ENCODE measurements around the gene RFLNA. TPM values are rescaled to one million over a fixed set of nuclear protein-coding genes. Genes with fewer than 3 reads are reported as not detected.

RFLNA gene
- total and polyA plus RNA-seq, 2 experiments from 2014 or later, result 1.2 to 4.6 TPM

DNA sequence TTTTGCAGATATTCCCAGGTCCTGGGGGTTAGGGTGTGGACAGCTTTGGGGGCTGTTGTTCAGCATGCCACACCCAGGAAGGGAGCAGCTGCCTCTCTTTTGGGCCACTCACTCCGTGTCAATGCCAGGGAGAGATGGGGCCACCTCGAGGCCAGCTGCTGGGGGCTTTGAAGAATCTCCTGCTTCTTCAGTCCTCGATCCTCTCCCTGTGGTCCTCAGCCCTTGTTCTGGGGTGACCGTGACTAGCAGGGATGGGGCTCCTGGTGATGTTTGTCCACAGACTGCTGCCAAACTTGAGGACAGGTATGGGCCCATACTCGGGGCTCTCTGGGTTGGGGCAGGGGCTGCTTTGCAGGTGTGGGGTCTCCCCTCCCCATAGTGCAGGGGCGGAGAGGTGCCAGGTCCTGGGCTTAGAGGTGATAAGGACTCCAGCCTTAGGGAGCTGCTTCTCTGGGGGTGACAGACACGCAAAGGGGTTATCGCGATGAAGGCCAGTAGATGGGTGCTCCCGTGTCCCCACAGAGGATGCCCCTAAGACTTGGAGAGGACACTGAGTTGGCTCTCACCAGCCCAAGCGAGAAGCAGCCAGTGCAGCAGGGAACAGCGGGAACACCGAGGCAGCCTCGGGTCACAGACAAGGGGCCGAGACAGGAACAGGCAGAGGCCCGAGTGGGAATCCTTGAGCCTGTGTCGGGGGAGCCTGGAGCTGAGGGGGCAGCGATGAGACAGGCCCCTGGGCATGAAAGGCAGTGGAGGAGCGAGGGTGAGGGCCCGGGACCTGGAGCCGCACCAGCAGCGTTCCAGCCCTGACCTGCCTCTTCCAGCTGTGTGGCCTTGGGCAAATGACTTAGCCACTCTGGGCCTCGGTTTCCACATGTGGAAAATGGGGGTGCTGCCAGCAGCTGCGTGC, 11.1 kb downstream of the RFLNA start:
- Histone ChIP-seq H3F3A (ENCODE audit: insufficient read depth) (no peaks in the 10 kb centered on the region), H3K4me1 (ENCODE audit: insufficient read depth) (no peaks in the 10 kb centered on the region), H3K36me3 (ENCODE audit: low read depth) (no peaks in the 10 kb centered on the region), H3K4me2 (ENCODE audit: unreplicated experiment) (no peak overlapping the region), H2AFZ (no peak overlapping the region), H3K27ac (no peak overlapping the region), H3K9me2 (ENCODE audit: insufficient read depth) (no peaks in the 10 kb centered on the region), H3K9me3 (ENCODE audit: low read depth) (no peaks in the 10 kb centered on the region), H3K79me2 (ENCODE audit: insufficient read depth) (no peaks in the 10 kb centered on the region), H3K9ac (no peak overlapping the region), H4K20me1 (ENCODE audit: insufficient read depth) (no peaks in the 10 kb centered on the region), H3K4me3 (no peak overlapping the region), H3K27me3 (replicated peaks; ENCODE audit: insufficient read depth) (no peaks in the 10 kb centered on the region)
- no peak for DNase-seq
- in situ Hi-C loops (cut with MboI), result no loop called here
- no peak for TF ChIP-seq EZH2 (IDR thresholded peaks at IDR 0.05; ENCODE audit: insufficient read depth, poor library complexity, severe bottlenecking)
- no peak for TF ChIP-seq EZH2phosphoT487 (IDR thresholded peaks at IDR 0.05; ENCODE audit: insufficient read depth, low read depth)
- WGBS, 2 experiments (ENCODE audit: low coverage in 1 of 2, low lambda C conversion rate in 2 of 2, missing lambda C conversion rate in 2 of 2), result 72 to 76% methylated on average over 24 of the region's 24 CpGs

DNA sequence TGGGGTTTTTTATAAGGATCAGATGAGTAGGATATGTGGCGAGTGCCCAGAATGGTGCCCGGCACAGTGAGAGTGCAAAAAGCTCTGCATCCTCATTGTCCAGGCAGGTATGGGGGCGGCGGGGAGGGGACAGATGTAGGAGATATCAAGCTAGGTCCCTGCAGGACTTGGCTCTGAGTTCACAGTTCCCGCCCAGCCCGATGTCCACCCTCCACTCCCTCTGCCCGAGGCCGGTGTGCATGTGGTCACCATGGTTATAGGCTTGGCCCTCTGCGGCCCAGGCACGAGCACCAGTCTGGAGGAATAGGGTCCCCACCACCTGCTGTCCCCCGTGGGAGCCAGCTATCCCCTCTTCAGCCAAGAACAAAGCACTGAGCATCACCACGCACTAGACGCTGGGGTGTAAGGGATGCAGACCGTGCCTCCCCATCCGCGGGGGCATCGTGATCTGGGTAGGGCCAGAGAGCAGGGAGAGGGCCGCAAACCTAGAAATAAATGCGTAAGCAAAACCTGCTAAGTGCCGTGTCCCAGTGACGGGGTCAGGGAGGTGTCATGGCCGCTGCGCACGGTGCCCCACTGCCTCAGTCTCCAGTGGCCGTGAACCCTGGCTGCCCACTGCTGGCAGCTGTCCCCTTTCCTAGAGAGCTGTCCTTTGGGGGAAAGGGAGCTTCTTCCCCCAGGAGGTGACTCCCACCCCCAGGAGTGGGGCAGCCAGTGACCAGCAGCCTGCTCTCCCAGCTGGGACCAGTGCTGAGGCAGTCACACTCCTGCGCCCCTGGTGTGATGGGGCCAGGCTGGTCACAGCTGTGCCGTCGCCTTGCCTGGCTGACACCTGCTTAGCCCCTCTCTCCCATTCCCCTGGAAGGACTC, 12.0 kb downstream of the RFLNA start:
- H3K36me3 ChIP-seq (ENCODE audit: low read depth), result no peaks in the 10 kb centered on the region
- 87 to 88% methylated on average over 28 of the region's 28 CpGs for WGBS, 2 experiments (ENCODE audit: low coverage in 1 of 2, low lambda C conversion rate in 2 of 2, missing lambda C conversion rate in 2 of 2)
- no peaks in the 10 kb centered on the region for H3K27me3 ChIP-seq (replicated peaks; ENCODE audit: insufficient read depth)
- no peaks in the 10 kb centered on the region for H3K79me2 ChIP-seq (ENCODE audit: insufficient read depth)
- no peak overlapping the region for H2AFZ ChIP-seq
- DNase-seq, result no peak
- no peak for TF ChIP-seq EZH2phosphoT487 (IDR thresholded peaks at IDR 0.05; ENCODE audit: insufficient read depth, low read depth)
- H3F3A ChIP-seq (ENCODE audit: insufficient read depth), result no peaks in the 10 kb centered on the region
- in situ Hi-C loops (cut with MboI), result no loop called here
- no peak overlapping the region for H3K4me3 ChIP-seq
- no peak overlapping the region for H3K4me2 ChIP-seq (ENCODE audit: unreplicated experiment)
- no peak overlapping the region for H3K9ac ChIP-seq
- H3K9me2 ChIP-seq (ENCODE audit: insufficient read depth), result no peaks in the 10 kb centered on the region
- H4K20me1 ChIP-seq (ENCODE audit: insufficient read depth), result no peaks in the 10 kb centered on the region
- no peaks in the 10 kb centered on the region for H3K9me3 ChIP-seq (ENCODE audit: low read depth)
- no peak overlapping the region for H3K27ac ChIP-seq
- no peaks in the 10 kb centered on the region for H3K4me1 ChIP-seq (ENCODE audit: insufficient read depth)

DNA sequence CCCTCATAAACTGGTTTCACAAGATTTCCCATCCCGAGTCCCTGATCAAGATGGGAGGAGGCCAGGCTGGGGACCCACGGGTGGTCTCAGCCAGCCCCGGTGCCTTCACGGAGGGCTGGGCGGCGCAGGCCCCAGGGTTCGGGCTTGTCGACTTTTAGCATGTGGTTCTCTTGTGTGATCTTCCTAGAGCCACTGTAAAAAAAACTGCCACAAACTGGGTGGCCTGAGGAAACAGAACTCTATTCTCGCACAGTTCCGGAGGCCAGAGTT, 12.6 kb downstream of the RFLNA start:
- Histone ChIP-seq H3K9ac (no peak overlapping the region), H3K27me3 (replicated peaks; ENCODE audit: insufficient read depth) (no peaks in the 10 kb centered on the region), H2AFZ (no peak overlapping the region), H3F3A (ENCODE audit: insufficient read depth) (no peaks in the 10 kb centered on the region), H3K4me2 (ENCODE audit: unreplicated experiment) (no peak overlapping the region), H3K9me3 (ENCODE audit: low read depth) (no peaks in the 10 kb centered on the region), H3K9me2 (ENCODE audit: insufficient read depth) (no peaks in the 10 kb centered on the region), H3K27ac (no peak overlapping the region), H4K20me1 (ENCODE audit: insufficient read depth) (no peaks in the 10 kb centered on the region), H3K4me3 (no peak overlapping the region), H3K36me3 (ENCODE audit: low read depth) (no peaks in the 10 kb centered on the region), H3K79me2 (ENCODE audit: insufficient read depth) (no peaks in the 10 kb centered on the region), H3K4me1 (ENCODE audit: insufficient read depth) (no peaks in the 10 kb centered on the region)
- DNase-seq, result no peak
- in situ Hi-C loops (cut with MboI), result no loop called here
- WGBS, 2 experiments (ENCODE audit: low coverage in 1 of 2, low lambda C conversion rate in 2 of 2, missing lambda C conversion rate in 2 of 2), result 69 to 76% methylated on average over 10 of the region's 10 CpGs
- TF ChIP-seq EZH2 (IDR thresholded peaks at IDR 0.05; ENCODE audit: insufficient read depth, poor library complexity, severe bottlenecking) (no peak), EZH2phosphoT487 (IDR thresholded peaks at IDR 0.05; ENCODE audit: insufficient read depth, low read depth) (no peak)

DNA sequence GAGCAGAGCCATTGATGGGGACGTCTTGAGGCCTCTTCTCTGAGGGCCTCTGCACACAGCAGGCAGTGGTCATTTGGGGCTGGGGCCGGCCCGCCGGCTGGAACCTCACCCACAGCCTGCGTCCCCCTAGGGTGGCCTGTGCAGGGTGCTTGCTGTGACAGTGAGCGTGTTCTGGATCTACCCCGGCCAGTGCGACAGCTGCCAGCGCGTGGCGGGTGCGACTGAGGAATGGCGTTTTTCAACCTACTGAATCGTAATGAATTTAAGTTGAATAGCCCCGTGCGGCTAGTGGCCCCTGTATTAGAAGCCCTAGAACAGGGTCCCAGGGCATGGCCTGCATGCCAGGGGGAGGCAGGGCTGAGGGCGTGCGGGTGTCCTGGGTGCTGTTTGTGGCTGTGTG, 13.8 kb downstream of the RFLNA start:
- Histone ChIP-seq H3K36me3 (ENCODE audit: low read depth) (no peaks in the 10 kb centered on the region), H3K9ac (no peak overlapping the region), H3K4me3 (no peak overlapping the region), H3F3A (ENCODE audit: insufficient read depth) (no peaks in the 10 kb centered on the region), H2AFZ (no peak overlapping the region), H3K4me2 (ENCODE audit: unreplicated experiment) (no peak overlapping the region), H3K4me1 (ENCODE audit: insufficient read depth) (no peaks in the 10 kb centered on the region), H3K9me3 (ENCODE audit: low read depth) (no peaks in the 10 kb centered on the region), H3K79me2 (ENCODE audit: insufficient read depth) (no peaks in the 10 kb centered on the region), H3K9me2 (ENCODE audit: insufficient read depth) (no peaks in the 10 kb centered on the region), H3K27ac (no peak overlapping the region), H4K20me1 (ENCODE audit: insufficient read depth) (no peaks in the 10 kb centered on the region), H3K27me3 (replicated peaks; ENCODE audit: insufficient read depth) (no peaks in the 10 kb centered on the region)
- no peak for TF ChIP-seq EZH2 (IDR thresholded peaks at IDR 0.05; ENCODE audit: insufficient read depth, poor library complexity, severe bottlenecking)
- TF ChIP-seq EZH2phosphoT487 (IDR thresholded peaks at IDR 0.05; ENCODE audit: insufficient read depth, low read depth), result no peak
- DNase-seq, result no peak
- in situ Hi-C loops (cut with MboI), result no loop called here
- WGBS, 2 experiments (ENCODE audit: low coverage in 1 of 2, low lambda C conversion rate in 2 of 2, missing lambda C conversion rate in 2 of 2), result 87% methylated on average over 17 to 18 of the region's 18 CpGs
